Measurements from ENCODE around the gene C8A. TPM values are rescaled to one million over a fixed set of nuclear protein-coding genes. Genes with fewer than 3 reads are reported as not detected.
A peak's percentile ranks its signal among the peaks of the same experiment; 100 is the strongest.

The C8A gene
- total RNA-seq, 1 experiment from 2014 or later = not detected

DNA sequence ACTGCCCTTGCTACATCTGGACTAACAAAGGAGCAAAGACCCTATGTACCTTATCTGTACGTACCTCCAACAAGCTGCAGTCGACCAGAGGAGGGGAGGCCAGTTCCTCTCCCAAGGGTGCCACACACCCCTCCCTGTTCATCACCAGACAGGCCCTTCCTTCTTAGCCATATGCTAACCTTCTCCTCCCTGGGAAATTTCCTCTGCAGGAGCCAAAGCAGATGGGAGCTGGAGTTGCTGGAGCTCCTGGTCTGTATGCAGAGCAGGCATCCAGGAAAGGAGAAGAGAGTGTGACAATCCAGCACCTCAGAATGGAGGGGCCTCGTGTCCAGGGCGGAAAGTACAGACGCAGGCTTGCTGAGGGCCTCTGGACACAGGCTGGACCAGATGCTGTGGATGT, 62.8 kb downstream of the C8A start:
- peak; percentile 62 for DNase-seq (ENCODE audit: low spot score)
- in situ Hi-C loops (cut with HindIII; ENCODE audit: low sequenced_read_pairs) = no loop called here

DNA sequence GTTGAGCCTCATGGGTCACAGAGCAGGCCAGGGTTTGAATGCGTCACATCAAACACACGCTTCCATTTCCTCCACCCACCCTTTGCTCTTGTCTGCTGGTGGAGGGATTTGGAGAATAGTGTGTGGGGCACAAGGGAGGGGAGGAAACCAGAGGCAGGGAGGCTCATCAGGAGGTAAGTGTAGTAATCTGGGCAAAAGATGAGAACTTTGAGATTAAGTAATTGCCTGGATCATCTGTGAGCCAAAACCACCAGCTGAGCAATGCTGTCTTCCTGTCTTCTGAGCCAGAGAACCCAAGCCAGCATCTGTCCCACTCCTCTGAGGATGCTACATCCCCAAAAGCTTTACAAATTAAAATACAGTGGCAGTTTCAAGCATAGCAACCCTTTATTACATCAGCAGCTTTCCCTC, 66.0 kb downstream of the C8A start:
- no peak for DNase-seq (ENCODE audit: low spot score)
- in situ Hi-C loops (cut with HindIII; ENCODE audit: low sequenced_read_pairs) = no loop called here

DNA sequence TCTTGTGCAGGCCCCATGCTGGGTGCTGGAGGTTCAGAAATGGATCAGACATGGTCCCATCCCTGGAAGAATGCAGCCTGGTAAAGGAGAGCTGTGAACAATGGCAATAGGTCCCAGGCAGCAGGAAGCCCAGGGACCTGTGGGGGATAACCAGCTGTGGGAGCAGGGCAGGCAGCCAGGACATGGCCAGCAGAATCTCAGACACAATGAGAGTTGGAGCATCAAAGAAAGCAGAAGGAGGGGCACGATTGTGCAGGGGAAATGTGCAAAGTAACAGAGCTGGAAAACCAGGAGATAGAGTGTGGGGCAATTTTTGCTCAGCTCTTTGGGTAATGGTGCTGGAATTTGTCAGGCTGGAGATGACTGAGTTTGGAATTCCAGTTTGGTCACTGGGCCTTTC, 66.9 kb downstream of the C8A start:
- in situ Hi-C loops (cut with HindIII; ENCODE audit: low sequenced_read_pairs) = no loop called here

GRCh38 chr1:56922070-56922469, 67.5 kb downstream of the C8A start:
- no peak for DNase-seq (ENCODE audit: low spot score)
- in situ Hi-C loops (cut with HindIII; ENCODE audit: low sequenced_read_pairs) = no loop called here

More for the DNA sequence above, 66.9 kb downstream of the C8A start:
- no peak for DNase-seq (ENCODE audit: low spot score)

GRCh38 chr1:56922507-56922906, 67.9 kb downstream of the C8A start:
- in situ Hi-C loops (cut with HindIII; ENCODE audit: low sequenced_read_pairs) = no loop called here
- no peak for DNase-seq (ENCODE audit: low spot score)

DNA sequence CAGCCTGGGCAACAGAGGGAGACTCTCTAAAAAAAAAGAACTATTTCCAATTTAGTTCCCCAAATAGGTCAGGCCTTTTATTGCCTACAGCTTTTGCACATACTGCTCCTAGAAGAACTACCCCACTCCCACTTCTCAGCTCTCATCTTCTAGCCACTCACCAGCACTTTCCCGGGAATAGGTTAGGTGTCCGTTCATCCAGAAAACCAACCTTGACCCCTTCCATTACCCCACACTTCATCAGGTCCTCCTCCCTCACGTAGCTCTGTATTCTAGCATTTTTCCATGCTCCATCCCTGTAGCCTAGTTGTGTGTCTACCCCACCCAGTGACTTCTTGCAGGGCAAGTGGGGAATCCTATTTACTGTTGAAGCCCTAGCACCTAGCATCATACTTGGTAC, 68.6 kb downstream of the C8A start:
- in situ Hi-C loops (cut with HindIII; ENCODE audit: low sequenced_read_pairs) = no loop called here
- no peak for DNase-seq (ENCODE audit: low spot score)

DNA sequence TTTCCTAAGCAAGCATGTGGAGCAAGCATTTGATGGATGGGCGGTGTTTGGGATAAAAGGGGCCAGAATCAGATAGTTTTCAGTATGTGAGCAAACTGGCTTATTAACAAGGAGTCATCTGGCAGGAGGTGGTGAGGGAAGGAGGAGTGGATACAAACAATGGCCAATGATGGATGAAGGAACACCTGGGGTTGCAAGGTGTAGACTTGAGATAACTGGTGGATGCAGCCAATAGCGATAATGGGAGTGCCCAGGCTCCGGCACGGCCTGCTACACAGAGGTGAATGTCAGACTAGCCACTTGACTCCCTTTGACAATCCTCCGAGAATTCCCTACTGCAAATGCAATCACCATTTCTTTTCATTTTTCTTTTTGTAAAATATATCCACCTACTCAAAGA, 69.5 kb downstream of the C8A start:
- in situ Hi-C loops (cut with HindIII; ENCODE audit: low sequenced_read_pairs) = no loop called here
- no peak for DNase-seq (ENCODE audit: low spot score)

- in situ Hi-C loops (cut with HindIII; ENCODE audit: low sequenced_read_pairs) = no loop called here
- no peak for DNase-seq (ENCODE audit: low spot score)
Measured at GRCh38 chr1:56925193-56925592, 70.6 kb downstream of the C8A start.

DNA sequence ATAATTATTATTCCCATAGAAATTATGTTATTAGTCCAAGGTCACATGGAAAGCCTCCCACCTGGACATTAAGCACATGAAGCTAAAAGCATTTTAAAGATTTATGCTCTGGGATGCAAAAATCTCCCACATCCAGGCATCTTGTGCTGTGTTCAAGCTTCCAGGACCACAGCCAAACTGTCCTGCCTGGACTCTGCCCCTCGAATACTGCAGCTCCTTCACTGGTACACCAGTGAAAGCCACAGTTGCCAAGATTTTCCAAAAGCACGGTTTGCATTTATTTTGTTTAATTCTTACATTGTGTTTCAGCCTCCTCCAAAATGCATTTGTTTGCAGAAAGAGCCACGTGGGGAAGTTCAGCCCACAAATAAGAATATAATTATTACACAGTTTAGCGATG, 72.6 kb downstream of the C8A start:
- in situ Hi-C loops (cut with HindIII; ENCODE audit: low sequenced_read_pairs) = no loop called here
- DNase-seq (ENCODE audit: low spot score) = no peak

DNA sequence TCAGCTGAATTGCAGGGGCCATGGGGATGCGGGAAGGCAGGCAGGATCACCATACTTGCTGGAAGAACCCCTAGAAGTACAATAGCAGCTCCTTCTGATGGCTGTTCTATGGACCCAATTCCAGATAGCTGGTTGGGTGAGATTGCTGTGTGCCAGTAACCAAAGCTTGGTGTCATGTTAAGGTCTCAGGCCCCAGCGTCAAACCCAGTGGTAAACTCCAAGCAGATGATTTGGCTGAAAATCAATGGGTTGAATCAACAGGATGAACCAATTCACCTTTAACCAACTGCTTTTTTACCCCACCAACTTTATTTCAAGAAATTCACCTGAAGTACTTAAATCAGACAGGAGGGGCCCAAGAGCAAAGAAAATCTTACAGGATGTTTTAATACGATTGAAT, 73.4 kb downstream of the C8A start:
- no peak for DNase-seq (ENCODE audit: low spot score)
- in situ Hi-C loops (cut with HindIII; ENCODE audit: low sequenced_read_pairs) = no loop called here

- DNase-seq (ENCODE audit: low spot score) = no peak
- in situ Hi-C loops (cut with HindIII; ENCODE audit: low sequenced_read_pairs) = no loop called here
Measured at GRCh38 chr1:56929492-56929891, 74.9 kb downstream of the C8A start.

DNA sequence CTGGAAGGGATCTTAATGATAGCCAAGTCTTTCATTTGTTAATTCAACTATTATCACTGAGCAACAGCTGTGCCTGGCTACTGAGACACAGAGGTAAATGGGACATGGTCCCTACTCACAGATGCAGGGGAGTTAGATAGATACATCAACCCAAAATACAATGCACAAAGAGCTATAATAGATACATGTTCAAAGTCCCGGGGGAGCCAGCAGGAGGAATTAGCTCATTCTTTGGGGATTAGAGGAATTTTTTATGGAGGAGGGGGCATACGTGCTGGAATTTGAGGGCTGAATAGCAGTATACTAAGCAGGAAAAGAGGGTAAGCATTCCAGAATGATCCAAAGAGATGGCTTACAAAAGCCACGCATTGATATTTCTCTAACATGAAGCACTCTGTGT, 76.6 kb downstream of the C8A start:
- in situ Hi-C loops (cut with HindIII; ENCODE audit: low sequenced_read_pairs) = no loop called here
- DNase-seq (ENCODE audit: low spot score) = no peak

- peak; percentile 97 for DNase-seq (ENCODE audit: low spot score)
- in situ Hi-C loops (cut with HindIII; ENCODE audit: low sequenced_read_pairs) = no loop called here
Measured at GRCh38 chr1:56931686-56932085, 77.1 kb downstream of the C8A start.

DNA sequence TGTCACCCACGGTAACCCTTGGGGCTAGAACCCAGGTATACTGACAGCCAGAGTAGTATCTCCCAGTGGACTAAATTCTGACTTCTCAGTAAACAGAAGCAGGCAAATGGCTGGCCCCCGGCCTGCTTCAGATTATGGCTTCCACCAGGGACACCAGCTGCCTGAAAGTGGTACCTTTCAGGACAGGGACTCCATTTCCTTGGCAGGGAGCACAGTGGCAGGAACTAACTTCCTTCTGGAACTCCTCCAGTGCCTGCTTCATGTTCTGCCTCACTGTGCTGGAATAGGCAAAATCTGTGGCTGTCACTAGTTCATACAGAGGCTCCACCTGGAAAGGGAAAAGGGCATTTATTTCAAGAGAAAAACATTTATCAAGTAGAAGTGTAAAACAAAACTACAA, 78.6 kb downstream of the C8A start:
- peak; percentile 96 for DNase-seq (ENCODE audit: low spot score)
- in situ Hi-C loops (cut with HindIII; ENCODE audit: low sequenced_read_pairs) = no loop called here

DNA sequence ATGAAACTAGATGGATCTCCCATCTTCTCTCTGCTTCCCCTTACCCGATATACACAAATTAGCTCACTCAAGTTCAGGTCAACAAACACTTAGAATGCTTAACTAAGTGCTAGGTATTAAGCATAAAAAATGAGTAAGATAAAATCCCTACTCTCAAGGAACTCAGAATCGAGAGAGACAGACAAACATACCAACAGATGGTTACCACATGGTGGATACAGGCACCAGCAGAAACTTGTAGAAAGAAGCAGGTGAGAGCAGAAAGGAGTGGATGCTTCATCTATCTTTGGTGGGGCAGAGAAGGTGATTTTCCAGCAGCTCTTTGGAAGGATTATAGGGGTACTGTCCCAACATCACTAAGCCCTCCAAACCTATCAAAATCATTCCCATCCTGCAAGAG, 79.0 kb downstream of the C8A start:
- in situ Hi-C loops (cut with HindIII; ENCODE audit: low sequenced_read_pairs) = no loop called here
- DNase-seq (ENCODE audit: low spot score) = no peak

- in situ Hi-C loops (cut with HindIII; ENCODE audit: low sequenced_read_pairs) = no loop called here
- no peak for DNase-seq (ENCODE audit: low spot score)
Measured at GRCh38 chr1:56934430-56935060, 79.9 kb downstream of the C8A start.

- peak; percentile 92 for DNase-seq (ENCODE audit: low spot score)
- in situ Hi-C loops (cut with HindIII; ENCODE audit: low sequenced_read_pairs) = no loop called here
Measured at GRCh38 chr1:56938646-56939045, 84.0 kb downstream of the C8A start.

DNA sequence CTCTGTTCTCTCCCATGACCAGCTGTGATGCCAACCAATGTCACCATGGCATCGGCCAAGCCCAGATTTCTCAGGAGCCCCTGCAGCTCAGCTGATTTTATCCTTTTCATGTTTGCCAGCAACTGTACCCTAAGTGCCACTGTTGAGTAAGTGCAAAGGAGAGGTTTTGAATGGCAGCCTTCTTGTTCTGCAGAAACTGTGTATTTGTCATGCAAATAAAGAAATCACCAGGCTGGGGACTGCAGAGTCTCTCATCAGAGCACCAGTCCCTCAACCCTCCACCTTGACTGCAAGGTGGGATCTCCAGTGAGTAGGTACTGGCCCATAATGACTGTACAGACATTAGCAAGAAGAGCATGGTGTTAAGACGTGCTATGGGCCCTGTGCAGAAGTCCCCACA, 84.6 kb downstream of the C8A start:
- in situ Hi-C loops (cut with HindIII; ENCODE audit: low sequenced_read_pairs) = no loop called here
- DNase-seq (ENCODE audit: low spot score) = no peak

DNA sequence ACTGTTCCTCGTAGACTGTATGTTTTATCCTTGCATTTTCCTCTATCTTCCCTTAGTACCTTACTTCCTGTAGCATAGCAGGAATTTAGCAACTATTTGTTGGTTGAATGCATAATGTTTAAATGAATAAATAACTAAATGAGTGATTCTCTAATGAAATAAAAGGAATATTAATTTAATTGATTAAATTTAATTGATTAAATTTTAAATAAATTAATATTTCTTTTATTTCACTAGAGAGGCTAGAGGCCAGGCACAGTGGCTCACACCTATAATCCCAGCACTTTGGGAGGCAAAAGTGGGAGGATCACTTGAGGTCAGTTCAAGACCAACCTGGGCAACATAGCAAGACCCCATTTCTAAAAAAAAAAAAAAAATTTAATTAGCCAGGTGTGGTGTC, 85.4 kb downstream of the C8A start:
- DNase-seq (ENCODE audit: low spot score) = no peak

GRCh38 chr1:56948403-56949023, 93.9 kb downstream of the C8A start:
- no peak for DNase-seq (ENCODE audit: low spot score)
- in situ Hi-C loops (cut with HindIII; ENCODE audit: low sequenced_read_pairs) = no loop called here

More for the DNA sequence above, 85.4 kb downstream of the C8A start:
- in situ Hi-C loops (cut with HindIII; ENCODE audit: low sequenced_read_pairs) = no loop called here

DNA sequence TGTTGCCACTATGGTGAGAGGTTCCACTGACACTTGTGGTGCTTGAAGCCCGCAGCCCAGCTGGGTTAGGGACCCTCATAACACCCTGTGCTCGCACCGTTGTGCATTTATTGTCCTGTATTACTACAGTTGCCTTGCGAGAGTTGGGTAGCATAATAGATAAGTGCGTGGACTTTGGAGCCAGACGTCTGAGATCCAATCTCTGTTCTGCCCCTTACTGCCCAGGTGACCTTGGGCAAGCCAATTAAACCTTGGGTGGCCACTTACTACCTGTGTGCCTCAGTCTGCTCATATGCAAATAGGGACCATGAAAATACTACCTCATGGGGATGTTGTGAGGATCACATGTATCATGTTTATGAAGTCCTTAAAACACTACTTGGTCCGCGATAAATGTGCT, 97.9 kb downstream of the C8A start:
- in situ Hi-C loops (cut with HindIII; ENCODE audit: low sequenced_read_pairs) = no loop called here
- DNase-seq (ENCODE audit: low spot score) = no peak
